Measurements from ENCODE around the gene DOCK2. TPM values are rescaled to one million over a fixed set of nuclear protein-coding genes. Genes with fewer than 3 reads are reported as not detected.

The DOCK2 gene
- total and polyA plus RNA-seq, 9 of the 15 experiments (the other 6 are each of a cell fraction or from before 2014, with no cell fraction given) = 4.5 to 42.6 (median 20.5) TPM

GRCh38 chr5:169701910-169702451 is 64.9 kb downstream of the DOCK2 start:
- Histone ChIP-seq H3K9me1 (ENCODE audit: control insufficient read depth, insufficient read depth, low read length) (no peaks in the 10 kb centered on the region), H2AFZ (ENCODE audit: low read depth, low read length) (peak overlapping the region; percentile 15; the same call in 1 of the 2 replicates), H3K4me3 (no peak overlapping the region), H3K4me1 (replicated peaks in 1 of 2; ENCODE audit: control insufficient read depth in 2 of 2, insufficient read depth in 2 of 2, low read length in 2 of 2) (peaks cover 0 to 10% of the 10 kb centered on the region in 2 experiments; a peak in 2 of 5 replicates), H3K4me2 (ENCODE audit: insufficient read depth, low read length) (no peak overlapping the region), H3K9me3 (replicated peaks; ENCODE audit: control insufficient read depth, insufficient read depth, low read depth, low read length) (no peaks in the 10 kb centered on the region), H3K79me2 (ENCODE audit: control insufficient read depth, insufficient read depth, low read length) (no peaks in the 10 kb centered on the region), H3K27ac (ENCODE audit: extremely low read depth, low read depth, low read length) (no peak overlapping the region), H3K9ac (ENCODE audit: insufficient read depth in 1 of 2, low read depth in 2 of 2, low read length in 2 of 2) (no peak overlapping the region), H4K20me1 (replicated peaks; ENCODE audit: control insufficient read depth, insufficient read depth, low read length) (no peaks in the 10 kb centered on the region), H3K36me3 (ENCODE audit: control insufficient read depth, insufficient read depth, low read length) (peaks cover 5% of the 10 kb centered on the region; the same call in 1 of the 3 replicates), H3K27me3 (ENCODE audit: control insufficient read depth in 2 of 2, insufficient read depth in 2 of 2, low read length in 2 of 2) (no peaks in the 10 kb centered on the region)
- WGBS (ENCODE audit: insufficient coverage, low coverage, missing lambda C conversion rate) = 42% methylated on average over 8 of the region's 8 CpGs
- intact Hi-C loops (cut with micrococcal nuclease) (loop anchor here (1.0 to 5.0 kb wide), 5 partner anchors 44 to 480 kb away; partner anchors contain the start of gene INSYN2B), in situ Hi-C loops (cut with MboI) (loop anchor here (10.0 kb wide), 2 partner anchors 283 to 483 kb away; partner anchors contain the start of gene INSYN2B)
- CTCF ChIA-PET (ENCODE audit: low intra/inter-chr PET ratio) = interaction anchor here (1.2 to 1.5 kb wide), 2 partner anchors 279 to 369 kb away, joined by 4 to 5 read pairs; no protein-coding TSS in a partner anchor
- peak in 2 of 4 experiments; percentile 25 to 40 for DNase-seq (ENCODE audit: extremely low read depth in 1 of 4, low spot score in 3 of 4)
- no TSS peak for BruUV-seq (replicated peaks)
- FAIRE-seq = peak; percentile 79
- POLR2A ChIA-PET = interaction anchor here (0.6 to 2.4 kb wide), 3 partner anchors 279 to 1685 kb away, joined by 3 to 6 read pairs (median 4); partner anchors contain the start of gene INSYN2B
- peak; percentile 76 for ATAC-seq
- TF ChIP-seq POLR2AphosphoS5 (IDR thresholded peaks at IDR 0.05; ENCODE audit: control insufficient read depth, insufficient read depth, low read depth, low read length) (no peak), TRIM24 (IDR thresholded peaks at IDR 0.05) (no peak), SMC3 (conservative IDR thresholded peaks at IDR 0.05; ENCODE audit: insufficient read depth, low read depth, low read length) (peak; percentile 56), SRSF1 (IDR thresholded peaks at IDR 0.05; ENCODE audit: low read depth, low read length) (no peak), ZNF184 (CRISPR knock-in tag; IDR thresholded peaks at IDR 0.05) (no peak), ZNF407 (IDR thresholded peaks at IDR 0.05; ENCODE audit: low read depth) (no peak), PHTF2 (CRISPR knock-in tag; IDR thresholded peaks at IDR 0.05) (no peak), RFX5 (IDR thresholded peaks at IDR 0.05; ENCODE audit: low read depth, low read length) (no peak), ZNF3 (CRISPR knock-in tag; IDR thresholded peaks at IDR 0.05) (no peak), ZBTB12 (CRISPR knock-in tag; IDR thresholded peaks at IDR 0.05) (no peak), NR2C2 (CRISPR knock-in tag; IDR thresholded peaks at IDR 0.05) (no peak), NR2C2 (tag; IDR thresholded peaks at IDR 0.05) (no peak)

Measured in K562 (cell line).